Thyroid gland (tissue), 4 donors: Measurements from ENCODE around the gene SLC13A3. TPM values are rescaled to one million over a fixed set of nuclear protein-coding genes. Genes with fewer than 3 reads are reported as not detected.

Experiments used
- DNase-seq, 2 donors: peaks; one replicate each; pipeline ENCODE4 v3.0.0-alpha.2; 2019
- H3K27ac ChIP-seq, 3 donors: fragments of 200-600 bp; sonication (generic); 1 replicate in 2 of 3; 2 replicates in 1 of 3; pipeline ENCODE4 v1.5.1; 2016 to 2019; ENCODE audit warnings: mild to moderate bottlenecking in 1 of 3, moderate library complexity in 1 of 3
- H3K27me3 ChIP-seq: fragments of 200-600 bp; sonication (generic); one replicate; pipeline ENCODE4 v1.5.1; 2019
- H3K36me3 ChIP-seq, 2 donors: fragments of 200-600 bp; sonication (generic); one replicate each; pipeline ENCODE4 v1.5.1; 2016 to 2019
- H3K4me1 ChIP-seq, 2 donors: fragments of 200-600 bp; sonication (generic); one replicate each; pipeline ENCODE4 v1.5.1; 2017 to 2019
- H3K4me3 ChIP-seq, 3 donors: fragments of 200-600 bp; sonication (generic); replicated peaks in 1 of 3; 1 replicate in 2 of 3; 2 replicates in 1 of 3; pipeline ENCODE4 v1.5.1; 2016; ENCODE audit warnings: mild to moderate bottlenecking in 1 of 3
- H3K9me3 ChIP-seq: fragments of 200-600 bp; sonication (generic); one replicate; pipeline ENCODE4 v1.5.1; 2017
- POLR2A ChIP-seq, 2 donors: fragments of 450-650 bp; IDR thresholded peaks; one replicate each; pipeline ENCODE4 v1.6.1; 2017; ENCODE audit warnings: antibody characterized with exemption in 2 of 2, mild to moderate bottlenecking in 2 of 2, moderate library complexity in 1 of 2
- WGBS, 2 donors: methylation state at CpG; one replicate each; pipeline ENCODE4 v1.1.5; 2017; 5-methylcytosine and 5-hydroxymethylcytosine counted together
- intact Hi-C: fragments of 100-400 bp; cut with DNase I; formaldehyde crosslinking; loops from one replicate; pipeline ENCODE4 v1.15.1; 2023
- total RNA-seq, 4 donors: library from RNA; depleted of rRNA; stranded (reverse); fragments of >200 nt; gene quantifications; one replicate each; pipeline ENCODE4 v1.2.3, GENCODE V29; 2016
- TF ChIP-seq, protein P1 (sequence below), 6 experiments: fragments of 200-600 bp in 3 of 6; fragments of 450-650 bp in 3 of 6; sonication (generic) in 3 of 6; IDR thresholded peaks; one replicate each; pipeline ENCODE4 v1.5.1; 2016 to 2019; ENCODE audit warnings: antibody characterized with exemption in 6 of 6, mild to moderate bottlenecking in 2 of 6, inconsistent platforms in 1 of 6, moderate library complexity in 1 of 6

SLC13A3 gene
- total RNA-seq, 4 donors from 2014 or later: 1.8 to 4.2 (median 2.1) TPM

DNA sequence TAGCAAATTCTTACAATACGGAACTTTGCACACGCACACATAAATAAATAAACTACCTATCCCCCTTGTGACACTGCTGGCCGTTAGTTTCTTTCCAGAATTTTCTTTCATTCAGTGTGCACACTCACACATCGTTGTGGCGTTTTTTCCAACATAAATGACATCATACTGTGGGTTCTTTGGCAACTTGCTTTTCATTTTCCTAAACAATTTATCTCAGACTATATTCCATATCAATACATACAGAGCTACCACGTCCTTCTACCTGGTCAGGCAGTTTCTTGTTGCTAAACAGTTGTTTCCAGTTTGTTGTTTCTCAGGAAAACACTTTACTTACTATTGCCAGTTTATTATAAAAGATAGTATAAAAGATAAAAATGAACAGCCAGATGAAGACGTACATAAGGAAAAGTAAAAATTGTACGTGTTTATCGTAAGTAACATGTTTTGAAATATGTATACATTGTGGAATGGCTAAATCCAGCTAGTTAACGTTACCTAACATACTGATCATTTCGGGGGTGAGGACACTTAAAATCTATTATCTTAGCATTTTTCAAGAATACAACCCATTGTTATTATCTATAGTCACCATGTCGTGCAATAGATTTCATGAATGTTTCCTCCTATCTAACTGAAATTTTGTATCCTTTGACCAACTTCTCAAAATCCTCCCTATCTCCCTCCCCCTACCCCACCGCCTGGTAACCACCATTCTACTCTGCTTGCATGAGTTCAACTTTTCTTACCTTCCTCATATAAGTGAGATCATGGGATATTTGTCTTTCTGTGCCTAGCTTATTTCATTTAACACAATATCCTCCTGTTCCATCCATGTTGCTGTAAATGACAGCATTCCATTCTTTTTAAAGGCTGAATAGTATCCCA, 39.2 kb upstream of the SLC13A3 start:
- H3K4me3 ChIP-seq: peak overlapping the region in 2 of 3 donors; percentile 28 to 32
- peaks cover 0 to 7% of the 10 kb centered on the region in 2 donors for H3K36me3 ChIP-seq
- intact Hi-C loops: no loop called here
- no peaks in the 10 kb centered on the region for H3K9me3 ChIP-seq
- peaks cover 12 to 16% of the 10 kb centered on the region in 2 donors for H3K4me1 ChIP-seq
- DNase-seq: no peak
- peak overlapping the region; percentile 76 to 92 (median 88) for H3K27ac ChIP-seq
- TF ChIP-seq, protein P1, sequence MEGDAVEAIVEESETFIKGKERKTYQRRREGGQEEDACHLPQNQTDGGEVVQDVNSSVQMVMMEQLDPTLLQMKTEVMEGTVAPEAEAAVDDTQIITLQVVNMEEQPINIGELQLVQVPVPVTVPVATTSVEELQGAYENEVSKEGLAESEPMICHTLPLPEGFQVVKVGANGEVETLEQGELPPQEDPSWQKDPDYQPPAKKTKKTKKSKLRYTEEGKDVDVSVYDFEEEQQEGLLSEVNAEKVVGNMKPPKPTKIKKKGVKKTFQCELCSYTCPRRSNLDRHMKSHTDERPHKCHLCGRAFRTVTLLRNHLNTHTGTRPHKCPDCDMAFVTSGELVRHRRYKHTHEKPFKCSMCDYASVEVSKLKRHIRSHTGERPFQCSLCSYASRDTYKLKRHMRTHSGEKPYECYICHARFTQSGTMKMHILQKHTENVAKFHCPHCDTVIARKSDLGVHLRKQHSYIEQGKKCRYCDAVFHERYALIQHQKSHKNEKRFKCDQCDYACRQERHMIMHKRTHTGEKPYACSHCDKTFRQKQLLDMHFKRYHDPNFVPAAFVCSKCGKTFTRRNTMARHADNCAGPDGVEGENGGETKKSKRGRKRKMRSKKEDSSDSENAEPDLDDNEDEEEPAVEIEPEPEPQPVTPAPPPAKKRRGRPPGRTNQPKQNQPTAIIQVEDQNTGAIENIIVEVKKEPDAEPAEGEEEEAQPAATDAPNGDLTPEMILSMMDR (IDR thresholded peaks at IDR 0.05): no peak
- TF ChIP-seq POLR2A (IDR thresholded peaks at IDR 0.05): no peak
- H3K27me3 ChIP-seq: no peaks in the 10 kb centered on the region
- WGBS, 2 donors: 57 to 58% methylated on average over 13 of the region's 13 CpGs

- H3K27me3 ChIP-seq: no peaks in the 10 kb centered on the region
- no peaks in the 10 kb centered on the region for H3K9me3 ChIP-seq
- no peak for TF ChIP-seq POLR2A (IDR thresholded peaks at IDR 0.05)
- TF ChIP-seq, protein P1 (IDR thresholded peaks at IDR 0.05): no peak
- peak overlapping the region; percentile 76 to 92 (median 88) for H3K27ac ChIP-seq
- intact Hi-C loops: no loop called here
- H3K36me3 ChIP-seq: peaks cover 0 to 10% of the 10 kb centered on the region in 2 donors
- H3K4me3 ChIP-seq: peak overlapping the region in 2 of 3 donors; percentile 28 to 32
- H3K4me1 ChIP-seq: peaks cover 12 to 16% of the 10 kb centered on the region in 2 donors
- no peak for DNase-seq
- WGBS, 2 donors: 0 to 3% methylated on average over 12 of the region's 12 CpGs
These were observed 38.5 kb upstream of the SLC13A3 start for GRCh38 chr20:46689754-46690085.

DNA sequence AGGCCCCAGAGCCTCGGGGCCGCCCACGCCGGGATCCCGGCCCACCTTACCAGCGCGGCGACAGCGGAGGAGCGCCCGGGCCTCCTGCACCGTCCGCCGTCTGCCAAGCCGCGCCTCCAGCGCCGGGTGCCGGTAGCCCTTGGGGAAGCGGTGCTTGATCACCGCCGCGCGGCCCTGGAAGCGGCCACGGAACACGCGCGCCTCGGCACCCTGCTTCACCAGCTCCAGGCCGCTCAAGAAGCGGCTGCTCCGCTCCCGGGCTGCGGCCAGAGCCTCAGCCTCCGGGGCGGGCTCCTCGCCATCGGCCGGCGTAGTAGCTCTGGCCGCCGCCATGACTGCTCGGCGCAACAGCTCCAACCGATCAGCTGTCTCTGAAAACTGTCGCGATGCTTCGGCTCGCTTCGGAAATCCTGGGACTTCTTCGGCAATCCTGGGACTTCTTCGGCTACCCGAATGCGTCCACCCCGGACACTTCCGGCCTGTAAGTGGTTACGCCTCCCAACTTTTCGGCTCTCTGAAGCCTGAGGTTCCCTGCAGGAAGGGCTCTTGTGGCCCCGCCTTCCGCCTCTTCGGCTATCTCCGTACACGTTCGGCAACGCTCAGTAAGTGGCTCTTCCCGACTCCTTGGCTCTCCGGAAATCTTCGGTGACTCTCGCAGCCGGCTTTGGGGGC, 38.0 kb upstream of the SLC13A3 start, which contains the start of gene TP53RK:
Gene TP53RK (minus strand): TSS at position 363 of the 672 bp plus-strand sequence. CDS start 30 bp downstream, at position 333.
- peaks cover 12 to 19% of the 10 kb centered on the region in 2 donors for H3K4me1 ChIP-seq
- H3K27ac ChIP-seq: peak within 1 kb of the TSS; percentile 88 to 93 (median 92)
- TF ChIP-seq, protein P1 (IDR thresholded peaks at IDR 0.05): peak in 4 of 6 experiments; percentile 32 to 51 (median 44)
- TF ChIP-seq POLR2A (IDR thresholded peaks at IDR 0.05): peak; percentile 67 to 94
- H3K4me3 ChIP-seq: peak within 1 kb of the TSS; percentile 72 to 74 (median 73)
- intact Hi-C loops: no loop called here
- peak; percentile 99 for DNase-seq
- no peaks in the 10 kb centered on the region for H3K27me3 ChIP-seq
- H3K9me3 ChIP-seq: no peaks in the 10 kb centered on the region
- H3K36me3 ChIP-seq: peaks cover 0 to 10% of the 10 kb centered on the region in 2 donors
- WGBS, 2 donors: 0 to 1% methylated on average over 19 to 22 of the region's 71 CpGs

GRCh38 chr20:46688151-46689081, 37.2 kb upstream of the SLC13A3 start:
- WGBS, 2 donors: 21 to 22% methylated on average over 20 of the region's 20 CpGs
- Histone ChIP-seq H3K36me3 (peaks cover 0 to 10% of the 10 kb centered on the region in 2 donors), H3K27ac (peak overlapping the region; percentile 69 to 93 (median 92)), H3K27me3 (no peaks in the 10 kb centered on the region), H3K9me3 (no peaks in the 10 kb centered on the region), H3K4me3 (peak overlapping the region; percentile 72 to 74 (median 73)), H3K4me1 (peaks cover 16 to 22% of the 10 kb centered on the region in 2 donors)
- no peak for DNase-seq
- TF ChIP-seq, protein P1 (IDR thresholded peaks at IDR 0.05): no peak
- no peak for TF ChIP-seq POLR2A (IDR thresholded peaks at IDR 0.05)
- intact Hi-C loops: no loop called here
